PC-3 (cell line): ENCODE results near the gene SEC14L3.

Experiments
- CTCF ChIP-seq: fragments of 300-600 bp; sonication (generic); conservative IDR thresholded peaks from 2 replicates; pipeline ENCODE4 v1.5.1; 2017; ENCODE audit warnings: antibody characterized with exemption, low read depth, mild to moderate bottlenecking, low read length
- EZH2 ChIP-seq: fragments of 300-600 bp; sonication (generic); IDR thresholded peaks from one replicate; pipeline ENCODE4 v1.6.1; 2017; ENCODE audit warnings: antibody characterized with exemption, mild to moderate bottlenecking, low read length; ENCODE audit not compliant: unreplicated experiment

- TF ChIP-seq EZH2: no peak
- TF ChIP-seq CTCF: no peak
Observed at GRCh38 chr22:30471616-30472318, at the start of gene SEC14L3.
